Measurements from ENCODE around the gene PAK3.

The PAK3 gene

DNA sequence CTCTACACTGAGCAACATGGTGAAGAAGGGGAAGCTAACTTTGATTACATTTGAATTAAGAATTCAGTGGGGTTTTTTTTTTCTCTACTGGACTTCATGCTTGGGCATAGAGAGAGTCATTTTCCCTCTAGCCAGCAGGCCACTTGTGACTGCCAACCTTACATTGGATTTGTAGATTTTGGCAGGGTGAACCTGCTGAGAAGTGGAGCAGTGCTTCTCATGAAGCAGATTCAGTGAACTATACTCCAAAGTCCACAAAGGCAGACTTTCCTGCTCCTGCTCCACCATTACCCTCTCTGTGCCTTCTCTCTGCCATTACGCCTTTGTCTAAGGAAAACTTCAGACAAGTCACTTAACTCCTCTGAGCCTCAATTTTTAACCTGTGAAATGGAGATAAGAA lies 69.9 kb downstream of the PAK3 start:
- Histone ChIP-seq H3K27ac (no peak overlapping the region), H4K20me1 (ENCODE audit: insufficient read depth) (no peaks in the 10 kb centered on the region)

GRCh38 chrX:111167334-111167733 lies 71.3 kb downstream of the PAK3 start:
- Histone ChIP-seq H3K4me2 (no peak overlapping the region), H3K79me2 (ENCODE audit: insufficient read depth, low read depth) (no peaks in the 10 kb centered on the region), H3K27ac (no peak overlapping the region), H3K9ac (no peak overlapping the region), H3K4me1 (ENCODE audit: low read depth, poor library complexity, severe bottlenecking) (no peaks in the 10 kb centered on the region), H3K27me3 (ENCODE audit: insufficient read depth, low read depth) (no peaks in the 10 kb centered on the region), H3K4me3 (IDR thresholded peaks at IDR 0.05; ENCODE audit: insufficient read depth, low read depth, low read length) (no peak overlapping the region), H4K20me1 (ENCODE audit: insufficient read depth) (no peaks in the 10 kb centered on the region), H3K36me3 (ENCODE audit: insufficient read depth) (no peaks in the 10 kb centered on the region), H2AFZ (ENCODE audit: low read depth) (no peak overlapping the region)
- no peak for TF ChIP-seq CTCF (conservative IDR thresholded peaks at IDR 0.05; ENCODE audit: low read depth, low read length)

More for the DNA sequence above, 69.9 kb downstream of the PAK3 start:
- Histone ChIP-seq H3K79me2 (ENCODE audit: insufficient read depth, low read depth) (no peaks in the 10 kb centered on the region), H3K36me3 (ENCODE audit: insufficient read depth) (no peaks in the 10 kb centered on the region), H3K4me2 (no peak overlapping the region), H2AFZ (ENCODE audit: low read depth) (no peak overlapping the region), H3K4me1 (ENCODE audit: low read depth, poor library complexity, severe bottlenecking) (no peaks in the 10 kb centered on the region), H3K27me3 (ENCODE audit: insufficient read depth, low read depth) (no peaks in the 10 kb centered on the region), H3K4me3 (IDR thresholded peaks at IDR 0.05; ENCODE audit: insufficient read depth, low read depth, low read length) (no peak overlapping the region), H3K9ac (no peak overlapping the region)
- no peak for TF ChIP-seq CTCF (conservative IDR thresholded peaks at IDR 0.05; ENCODE audit: low read depth, low read length)

DNA sequence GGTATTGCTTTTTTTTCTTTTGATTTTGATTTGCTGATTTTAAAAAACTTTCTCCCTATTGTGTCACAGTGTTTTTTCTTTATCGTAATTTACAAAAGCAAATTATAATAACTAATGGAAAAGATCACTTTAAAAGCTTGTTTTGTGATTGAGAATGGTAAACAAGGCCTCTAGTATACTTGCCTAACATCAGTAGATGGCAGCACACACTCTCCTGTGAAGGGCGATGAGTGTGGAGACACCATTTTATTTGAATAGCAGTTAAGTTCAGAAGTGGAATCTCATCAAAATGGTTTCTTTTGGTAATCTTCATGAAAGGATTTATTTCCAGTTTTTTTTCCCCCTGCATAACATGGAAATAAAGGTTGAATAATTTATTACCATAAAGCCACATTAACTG lies 72.3 kb downstream of the PAK3 start:
- H3K27me3 ChIP-seq (ENCODE audit: insufficient read depth, low read depth): no peaks in the 10 kb centered on the region
- no peaks in the 10 kb centered on the region for H3K79me2 ChIP-seq (ENCODE audit: insufficient read depth, low read depth)
- TF ChIP-seq CTCF (conservative IDR thresholded peaks at IDR 0.05; ENCODE audit: low read depth, low read length): no peak
- no peaks in the 10 kb centered on the region for H4K20me1 ChIP-seq (ENCODE audit: insufficient read depth)
- H3K27ac ChIP-seq: no peak overlapping the region
- H3K36me3 ChIP-seq (ENCODE audit: insufficient read depth): no peaks in the 10 kb centered on the region
- H3K4me2 ChIP-seq: no peak overlapping the region
- no peaks in the 10 kb centered on the region for H3K4me1 ChIP-seq (ENCODE audit: low read depth, poor library complexity, severe bottlenecking)
- H3K4me3 ChIP-seq (IDR thresholded peaks at IDR 0.05; ENCODE audit: insufficient read depth, low read depth, low read length): no peak overlapping the region
- H3K9ac ChIP-seq: no peak overlapping the region
- H2AFZ ChIP-seq (ENCODE audit: low read depth): no peak overlapping the region

DNA sequence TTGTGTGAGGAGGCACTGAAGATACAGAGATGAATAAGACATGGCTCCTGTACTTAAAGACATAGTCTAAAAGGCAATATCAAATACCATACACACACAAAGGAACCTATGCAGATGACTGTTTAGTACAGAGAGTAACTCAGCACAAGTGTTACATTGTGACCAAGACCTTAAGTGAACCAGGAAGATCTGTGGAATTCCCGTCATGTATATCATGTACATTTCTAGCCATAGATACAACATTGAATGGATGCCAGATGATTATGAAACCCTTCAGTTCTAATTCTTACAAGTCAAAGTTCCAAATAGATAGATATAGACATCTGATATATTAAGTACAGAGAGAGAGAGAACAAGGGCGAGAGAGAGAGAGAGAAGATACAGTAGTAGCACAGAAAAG lies 73.2 kb downstream of the PAK3 start:
- TF ChIP-seq CTCF (conservative IDR thresholded peaks at IDR 0.05; ENCODE audit: low read depth, low read length): no peak
- no peak overlapping the region for H3K9ac ChIP-seq
- no peak overlapping the region for H3K4me2 ChIP-seq
- H3K36me3 ChIP-seq (ENCODE audit: insufficient read depth): no peaks in the 10 kb centered on the region
- no peaks in the 10 kb centered on the region for H3K4me1 ChIP-seq (ENCODE audit: low read depth, poor library complexity, severe bottlenecking)
- H3K27me3 ChIP-seq (ENCODE audit: insufficient read depth, low read depth): no peaks in the 10 kb centered on the region
- H2AFZ ChIP-seq (ENCODE audit: low read depth): no peak overlapping the region
- H3K79me2 ChIP-seq (ENCODE audit: insufficient read depth, low read depth): no peaks in the 10 kb centered on the region
- H3K4me3 ChIP-seq (IDR thresholded peaks at IDR 0.05; ENCODE audit: insufficient read depth, low read depth, low read length): no peak overlapping the region
- H4K20me1 ChIP-seq (ENCODE audit: insufficient read depth): no peaks in the 10 kb centered on the region
- H3K27ac ChIP-seq: no peak overlapping the region

DNA sequence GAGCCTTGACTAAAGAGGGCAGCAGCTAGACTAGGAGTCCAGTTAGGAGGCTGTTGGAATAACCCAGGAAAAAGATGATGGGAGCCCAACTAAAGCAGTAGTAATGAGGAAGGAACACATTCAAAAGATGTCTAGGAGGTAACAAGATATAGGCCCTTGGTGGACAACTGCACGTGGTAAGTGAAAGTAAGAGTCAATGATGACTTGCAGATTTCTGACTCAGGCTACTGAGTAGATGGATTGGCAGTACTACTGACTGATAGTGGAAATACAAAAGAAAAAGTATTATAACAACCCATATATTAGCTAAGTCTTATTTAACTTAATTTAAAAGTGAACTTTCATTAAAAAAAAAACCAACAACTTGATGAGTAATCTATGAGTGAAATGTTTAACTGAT lies 74.0 kb downstream of the PAK3 start:
- TF ChIP-seq CTCF (conservative IDR thresholded peaks at IDR 0.05; ENCODE audit: low read depth, low read length): no peak
- Histone ChIP-seq H2AFZ (ENCODE audit: low read depth) (no peak overlapping the region), H3K27me3 (ENCODE audit: insufficient read depth, low read depth) (no peaks in the 10 kb centered on the region), H3K4me3 (IDR thresholded peaks at IDR 0.05; ENCODE audit: insufficient read depth, low read depth, low read length) (no peak overlapping the region), H3K4me1 (ENCODE audit: low read depth, poor library complexity, severe bottlenecking) (no peaks in the 10 kb centered on the region), H3K79me2 (ENCODE audit: insufficient read depth, low read depth) (no peaks in the 10 kb centered on the region), H3K36me3 (ENCODE audit: insufficient read depth) (no peaks in the 10 kb centered on the region), H3K27ac (no peak overlapping the region), H4K20me1 (ENCODE audit: insufficient read depth) (no peaks in the 10 kb centered on the region), H3K4me2 (no peak overlapping the region), H3K9ac (no peak overlapping the region)
